A204.1 (cell line): Measurements from ENCODE around the gene NEDD9.

Experiments
- FAIRE-seq: peaks from 2 replicates; lab custom pipeline; 2012; peaks lifted over from hg19 to GRCh38; lab: Jason Lieb, UNC

NEDD9 gene

DNA sequence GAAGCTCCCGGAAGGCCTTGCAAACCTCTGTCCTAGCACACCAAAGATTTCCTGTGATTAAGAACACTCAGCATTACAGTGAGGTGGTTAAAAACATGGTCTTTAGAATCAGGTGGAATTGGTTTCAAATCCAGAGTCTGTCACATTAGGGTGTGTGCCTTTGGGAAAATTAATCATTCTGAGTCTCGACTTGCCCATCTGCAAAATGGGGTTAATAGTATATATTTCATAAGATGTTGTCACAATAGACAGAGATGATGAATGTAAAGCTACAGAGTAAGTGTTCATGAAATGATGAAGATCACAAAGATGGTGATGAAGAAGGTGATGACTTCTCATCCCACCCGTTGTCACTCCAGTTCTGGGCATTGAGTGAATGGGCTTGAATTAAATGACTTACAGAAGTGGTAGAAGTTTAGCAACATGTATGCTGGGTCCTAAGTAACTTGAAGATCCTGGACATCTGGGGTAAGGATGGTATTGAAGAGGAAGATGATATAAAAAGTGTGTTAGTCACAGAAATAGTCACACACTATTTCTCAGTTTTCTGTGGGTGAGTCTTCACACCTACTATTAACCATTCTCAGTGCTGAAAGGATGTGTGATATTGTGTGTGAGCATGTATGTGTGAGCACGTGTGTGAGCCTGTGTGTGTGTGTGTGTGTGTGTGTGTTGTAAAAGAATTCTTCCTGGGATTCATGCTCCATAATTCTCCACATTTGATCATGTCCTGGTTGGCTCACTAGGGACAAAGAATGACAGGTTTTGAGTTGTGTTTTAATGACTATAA lies 28.0 kb upstream of the NEDD9 start:
- no peak for FAIRE-seq

DNA sequence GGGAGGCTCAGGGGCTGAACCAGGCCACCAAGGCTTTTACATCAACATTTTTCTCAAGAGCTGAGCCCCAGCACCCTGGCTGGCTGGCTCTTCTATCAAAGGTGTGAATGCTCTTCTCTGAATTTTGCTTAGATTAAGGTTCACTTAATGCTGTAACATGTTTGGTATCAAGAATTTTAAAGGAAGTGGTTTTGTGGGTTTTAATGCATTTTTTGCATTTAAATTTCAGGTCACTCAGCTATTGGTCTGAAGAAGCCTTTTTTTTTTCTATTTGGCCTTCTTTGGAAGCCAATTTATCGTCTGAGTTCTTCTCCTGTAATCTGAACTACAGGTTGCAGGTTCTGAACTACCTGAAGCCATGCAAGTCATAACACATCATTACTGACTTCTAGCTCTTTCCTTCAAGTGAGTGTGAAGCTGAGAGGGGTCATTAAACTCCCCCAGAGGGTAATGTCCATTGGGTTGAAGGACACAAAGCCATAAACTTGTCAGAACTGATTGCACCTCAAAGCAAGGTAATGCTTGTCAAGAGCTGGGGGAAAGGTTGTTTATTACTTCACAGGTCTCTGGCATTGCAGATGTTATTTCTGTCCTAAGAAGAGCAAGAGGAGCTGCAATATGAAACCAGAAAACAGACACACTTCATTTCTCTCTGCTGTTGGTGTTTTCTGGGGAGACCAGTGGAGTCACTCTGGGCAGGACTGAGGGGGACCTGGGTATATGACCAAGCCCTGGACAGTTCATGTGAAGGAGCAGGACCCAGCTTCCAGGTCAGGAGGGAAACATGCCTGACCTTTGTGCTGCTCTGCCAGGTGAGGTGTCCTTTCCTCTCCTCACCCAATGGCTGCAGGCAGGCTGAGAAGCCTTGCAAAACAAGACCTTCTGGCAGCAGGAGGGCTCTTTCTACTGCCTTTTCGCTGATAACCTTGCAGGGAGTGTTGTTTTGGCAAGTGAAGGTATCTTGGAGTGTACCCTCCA lies 26.1 kb upstream of the NEDD9 start:
- no peak for FAIRE-seq

DNA sequence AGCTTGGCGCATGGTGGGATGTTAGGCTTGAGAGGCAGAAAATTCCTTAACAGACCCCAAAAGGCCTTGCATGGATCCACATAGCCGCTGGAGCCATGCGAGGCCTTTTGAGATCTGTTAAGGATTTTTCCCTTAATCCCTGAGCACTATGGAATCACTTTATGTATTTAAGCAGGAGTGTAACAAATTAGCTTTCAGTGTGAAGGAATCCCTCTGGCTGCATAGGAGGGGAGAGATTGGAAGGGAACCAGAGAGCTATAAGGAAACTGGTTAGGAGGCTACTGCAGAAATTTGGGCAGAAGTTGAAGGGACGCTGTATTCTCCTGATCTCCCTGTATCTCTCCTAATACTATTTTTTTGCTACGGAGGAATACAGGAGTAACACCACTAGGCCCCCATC lies 23.1 kb upstream of the NEDD9 start:
- FAIRE-seq = no peak

DNA sequence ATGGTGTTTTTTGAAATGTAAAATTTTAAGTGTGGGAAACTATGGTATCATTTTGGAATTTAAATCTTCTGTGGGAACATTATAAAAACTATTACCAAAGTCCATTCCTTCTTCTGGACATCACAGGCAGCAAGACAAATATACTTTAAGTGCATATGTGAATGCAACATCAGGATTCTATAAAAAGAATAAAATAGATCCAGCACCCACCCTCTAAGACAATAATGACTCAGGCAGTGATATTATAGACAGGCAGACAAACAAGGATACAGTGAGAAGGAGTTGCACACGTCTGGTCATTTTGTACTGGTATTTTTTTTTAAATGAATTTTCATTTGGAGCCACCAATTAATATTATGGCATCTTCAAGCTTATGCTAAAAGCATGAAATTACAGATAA lies 21.1 kb upstream of the NEDD9 start:
- no peak for FAIRE-seq

DNA sequence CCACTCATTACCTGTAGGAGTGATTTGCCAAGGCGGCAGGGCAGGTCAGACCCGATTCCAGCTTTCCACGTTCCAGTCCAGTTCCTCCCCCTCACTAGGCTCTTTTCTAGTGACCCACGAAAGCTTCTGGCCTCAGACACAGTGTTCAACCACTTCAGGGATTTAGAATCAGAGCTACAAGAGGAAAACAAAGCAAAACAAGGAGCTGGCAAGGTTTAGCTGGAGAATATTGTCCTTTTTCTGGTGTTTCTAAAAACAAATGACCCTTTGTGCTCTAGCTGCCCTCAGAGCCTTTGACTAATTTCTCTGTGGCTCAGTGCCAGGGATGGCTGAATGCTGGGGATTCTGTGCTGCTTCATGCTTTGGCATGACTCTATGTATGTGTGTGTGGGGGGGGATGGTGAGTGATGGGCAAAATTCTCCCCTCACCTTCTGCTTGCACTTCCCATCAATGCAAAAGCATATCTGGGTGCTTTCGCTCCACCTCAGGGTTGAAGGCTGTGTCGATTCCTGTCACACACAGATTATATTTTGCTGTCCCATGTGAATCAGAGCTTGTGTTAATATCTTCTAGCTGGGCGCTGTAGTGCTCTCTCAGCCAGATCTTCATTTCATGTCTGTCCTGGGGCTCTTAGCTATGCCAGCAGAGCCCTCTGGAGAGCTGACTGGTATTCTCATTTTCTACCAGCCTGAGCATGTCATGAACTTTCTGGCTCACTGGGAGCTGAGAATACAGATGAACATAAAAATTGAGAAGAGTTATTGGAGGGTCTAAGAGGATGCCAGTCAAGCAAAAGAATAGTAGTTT lies 19.3 kb upstream of the NEDD9 start:
- no peak for FAIRE-seq

DNA sequence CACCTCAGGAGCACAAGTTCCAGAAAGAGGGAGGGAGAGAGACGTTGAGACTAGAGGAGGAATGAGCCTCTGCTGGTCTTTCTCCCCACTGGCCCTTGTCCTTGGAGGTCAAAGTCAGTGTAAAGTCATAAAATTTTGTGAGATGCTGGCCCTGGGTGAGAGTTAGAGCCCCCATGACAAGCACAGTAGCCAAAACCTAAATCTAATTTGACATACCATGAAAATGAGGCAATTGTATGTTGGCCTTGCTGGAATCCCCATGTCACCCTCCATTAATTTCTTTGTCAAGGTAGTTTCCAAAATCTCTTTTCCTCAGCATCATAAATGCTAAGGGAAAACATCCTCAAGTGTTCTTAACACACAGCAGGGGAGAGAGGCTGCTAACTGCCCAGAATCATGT lies 17.6 kb upstream of the NEDD9 start:
- no peak for FAIRE-seq

DNA sequence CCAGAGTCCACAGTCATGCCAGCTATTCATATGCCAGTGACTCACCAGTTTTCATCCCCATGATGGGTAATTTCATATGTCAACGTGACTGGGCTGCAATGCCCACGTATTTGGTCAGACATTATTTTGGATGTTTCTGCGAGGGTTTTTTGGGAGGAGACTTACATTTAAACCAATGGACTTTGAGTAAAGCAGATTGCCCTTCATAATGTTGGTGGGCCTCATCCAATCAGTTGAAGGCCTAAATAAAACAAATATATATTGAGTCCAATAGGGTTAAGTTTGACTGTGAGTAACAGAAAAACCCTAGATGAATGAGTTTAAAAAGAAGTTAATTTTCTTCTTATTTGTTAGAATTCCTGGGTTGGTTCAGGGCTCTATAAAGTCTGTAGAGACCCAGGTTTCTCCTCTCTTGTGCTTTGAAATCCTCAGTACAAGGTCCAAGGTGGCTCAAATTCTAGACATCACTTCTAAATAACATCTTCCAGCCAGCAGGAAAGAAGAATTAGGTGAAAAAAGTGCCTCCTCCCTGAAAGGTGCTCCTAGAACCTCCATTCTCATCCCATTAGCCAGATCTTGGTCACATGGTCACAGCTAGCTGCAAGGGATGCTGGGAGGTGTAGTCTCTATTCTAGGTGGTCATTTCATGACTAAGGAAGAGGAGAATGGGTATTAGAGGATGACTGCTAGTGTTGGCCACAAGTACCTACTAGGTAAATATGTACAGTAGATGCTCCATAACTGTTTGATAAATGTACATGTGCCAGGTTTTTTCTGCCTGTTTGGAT lies 16.7 kb upstream of the NEDD9 start:
- no peak for FAIRE-seq

DNA sequence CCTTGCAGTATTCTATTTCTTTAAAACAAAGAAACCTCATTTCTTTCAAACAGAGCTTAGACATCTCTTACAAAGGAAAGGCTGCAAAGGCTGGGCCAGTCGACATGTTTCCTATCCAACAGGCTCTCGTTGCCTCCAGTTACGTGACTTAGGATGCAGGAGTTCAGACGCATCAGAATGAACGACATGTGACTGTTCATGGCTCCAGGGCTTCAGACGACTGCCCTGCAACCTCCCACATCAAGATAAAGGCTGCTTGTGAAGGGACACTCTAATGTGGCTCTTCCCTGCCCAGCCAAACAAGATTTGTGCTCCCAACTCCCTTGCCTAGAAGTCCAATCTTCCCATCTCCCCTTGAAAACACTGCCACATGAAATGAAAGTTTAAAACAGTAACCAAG lies 14.3 kb upstream of the NEDD9 start:
- FAIRE-seq = no peak

DNA sequence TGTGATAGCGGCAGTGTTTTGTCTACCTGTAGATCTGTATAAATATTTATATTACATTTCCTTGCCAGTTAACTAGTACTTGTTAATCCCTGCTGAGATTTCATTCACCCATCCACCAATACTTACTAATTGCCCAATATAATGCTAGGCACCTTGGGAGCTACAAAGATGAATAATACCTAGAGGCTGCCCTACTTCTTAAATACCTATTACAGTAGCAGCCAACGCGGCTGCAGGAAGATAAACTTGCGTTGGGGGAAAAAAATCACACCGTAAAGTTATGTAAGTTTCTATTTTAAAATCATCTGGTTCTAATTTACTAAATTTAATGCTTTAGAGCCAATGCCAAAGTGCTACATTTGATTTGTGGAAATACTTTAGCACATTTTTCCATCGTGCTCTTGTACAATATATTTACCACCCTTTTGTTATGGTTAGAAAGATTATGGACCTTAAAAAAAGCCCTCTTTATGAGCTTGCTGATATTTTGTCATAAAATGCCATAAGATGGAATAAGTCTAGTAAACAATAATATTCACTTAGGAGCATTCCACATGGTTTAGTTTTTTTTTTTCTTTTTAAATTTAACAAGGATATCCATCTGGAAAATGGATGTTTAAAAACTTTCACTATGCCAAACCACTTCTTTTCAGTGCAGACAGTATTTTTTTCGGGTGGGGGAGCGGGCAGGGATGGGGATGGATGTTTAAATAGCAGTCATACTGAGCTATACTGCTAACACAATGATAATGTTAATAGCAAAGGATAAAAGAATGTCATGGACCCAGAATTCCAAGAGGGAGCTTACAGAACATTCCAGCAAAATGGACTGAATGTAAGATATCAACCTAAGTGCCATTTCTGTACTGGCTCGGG lies 13.2 kb upstream of the NEDD9 start:
- no peak for FAIRE-seq

DNA sequence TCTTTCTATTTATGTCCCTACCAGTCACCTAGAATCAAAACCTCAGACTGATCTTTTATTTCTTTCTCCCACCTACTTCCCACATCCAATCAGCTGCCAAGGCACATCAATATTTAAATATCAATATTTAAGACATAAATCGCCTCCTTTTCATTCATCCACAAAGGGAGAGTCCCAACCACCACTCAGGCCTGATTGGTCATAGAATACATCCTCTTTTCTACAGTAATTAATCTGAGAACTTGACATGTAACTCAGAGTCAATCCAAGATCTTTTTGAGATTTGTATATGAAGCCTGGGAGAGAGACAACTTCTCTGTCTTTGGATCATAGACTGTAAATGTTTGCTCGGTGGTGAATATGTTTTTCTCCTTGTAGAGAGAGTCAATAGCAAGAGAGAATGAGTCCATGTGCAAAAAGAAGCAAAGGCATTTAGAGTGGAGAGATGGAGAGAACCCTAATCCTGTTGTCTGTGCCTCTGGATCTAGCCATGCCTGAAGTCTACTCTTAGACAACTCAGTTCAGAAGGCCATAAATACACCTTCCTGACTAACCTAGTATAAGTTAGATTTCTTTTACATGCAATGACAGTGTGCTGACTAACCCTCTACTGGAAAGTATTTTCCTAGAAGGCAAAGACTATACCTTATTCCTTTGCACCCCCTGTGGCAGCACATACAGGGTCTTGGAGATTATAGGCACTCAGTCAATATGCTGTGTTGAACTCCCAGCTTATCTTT lies 12.1 kb upstream of the NEDD9 start:
- no peak for FAIRE-seq

DNA sequence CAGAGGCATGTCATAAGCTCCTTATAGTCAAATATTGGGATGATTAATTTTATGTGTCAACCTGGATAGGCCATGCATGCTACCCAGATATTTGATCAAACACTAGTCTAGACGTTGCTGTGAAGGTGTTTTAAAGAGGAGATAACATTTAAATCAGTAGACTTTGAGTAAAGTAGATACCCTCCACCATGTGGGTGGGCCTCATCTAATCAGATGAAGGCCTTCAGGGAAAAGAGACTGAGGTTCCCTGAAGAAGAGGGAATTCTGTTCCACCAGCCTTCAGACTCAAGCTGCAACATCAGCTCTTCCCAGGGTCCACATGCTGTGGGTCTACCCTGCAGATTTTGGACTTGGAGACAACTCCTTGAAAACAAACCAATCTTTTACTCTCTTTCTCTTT lies 11.4 kb upstream of the NEDD9 start:
- no peak for FAIRE-seq

DNA sequence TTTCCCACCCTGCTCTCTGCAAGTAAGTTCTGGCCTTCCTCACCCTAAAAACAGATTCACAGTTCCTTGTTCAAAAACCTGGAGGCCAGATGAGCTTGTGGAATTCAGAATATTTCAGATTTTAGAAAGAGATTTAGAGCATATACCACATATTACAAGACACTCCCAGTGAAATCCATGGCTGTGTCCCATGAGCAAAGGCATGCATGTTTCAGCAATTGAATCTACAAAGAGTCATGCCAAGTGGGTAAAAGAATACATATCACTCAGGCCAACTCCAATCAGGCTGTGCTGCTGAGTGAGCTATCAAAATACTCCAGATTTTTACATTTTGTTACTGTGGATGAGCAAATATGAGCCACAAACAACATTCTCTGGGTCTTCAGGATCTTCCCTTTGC lies 10.2 kb upstream of the NEDD9 start:
- no peak for FAIRE-seq

DNA sequence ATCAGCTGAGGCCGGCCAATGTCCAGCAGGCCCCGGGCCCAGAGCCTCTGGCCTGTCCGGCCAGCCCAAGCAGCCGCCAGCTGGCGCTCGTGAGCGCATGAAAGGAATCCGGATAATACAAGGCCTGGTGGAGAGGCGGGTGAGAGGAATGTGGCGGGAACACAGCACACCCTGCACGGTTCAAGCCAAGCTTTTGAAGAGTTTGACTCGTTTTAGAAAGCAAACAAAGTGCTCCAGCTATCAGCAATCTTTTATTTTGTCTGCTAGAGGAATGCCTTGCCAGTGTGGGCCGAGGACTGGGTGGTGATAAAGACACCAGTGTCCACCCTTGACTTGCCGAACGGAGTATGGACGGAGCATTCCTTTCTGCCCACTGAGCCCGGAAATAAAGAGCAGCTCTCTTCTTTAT lies 9.3 kb upstream of the NEDD9 start:
- no peak for FAIRE-seq

DNA sequence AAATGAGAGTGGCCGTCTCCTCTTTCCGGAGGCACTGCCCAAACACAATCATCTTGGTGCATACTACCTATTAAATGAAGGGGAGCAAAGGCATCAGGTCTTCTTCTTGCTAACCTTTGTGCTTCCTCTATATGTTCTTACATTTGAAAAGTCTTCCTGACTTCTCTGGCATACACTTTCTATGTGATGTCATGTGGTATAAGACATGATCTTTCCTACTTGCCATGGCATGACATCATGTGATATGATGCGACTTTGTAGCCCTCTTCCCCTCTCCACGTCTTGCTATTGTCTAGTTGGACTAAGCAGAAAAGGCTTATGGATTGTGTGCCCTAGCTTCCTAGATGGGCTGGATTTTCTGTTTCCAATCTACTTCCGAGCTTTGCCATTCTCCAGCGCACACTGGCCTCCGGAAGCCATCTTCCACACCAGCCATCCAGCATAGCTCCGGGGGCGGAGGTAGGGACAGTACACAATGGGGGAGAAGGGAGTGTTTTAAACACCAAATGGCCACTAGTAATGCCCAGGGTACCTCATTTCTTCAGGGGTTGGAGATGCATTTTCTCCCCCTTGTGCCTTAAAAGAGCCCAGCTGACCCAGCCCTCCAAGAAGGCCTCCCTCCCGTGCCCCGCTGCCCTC lies 8.8 kb upstream of the NEDD9 start:
- FAIRE-seq = no peak

DNA sequence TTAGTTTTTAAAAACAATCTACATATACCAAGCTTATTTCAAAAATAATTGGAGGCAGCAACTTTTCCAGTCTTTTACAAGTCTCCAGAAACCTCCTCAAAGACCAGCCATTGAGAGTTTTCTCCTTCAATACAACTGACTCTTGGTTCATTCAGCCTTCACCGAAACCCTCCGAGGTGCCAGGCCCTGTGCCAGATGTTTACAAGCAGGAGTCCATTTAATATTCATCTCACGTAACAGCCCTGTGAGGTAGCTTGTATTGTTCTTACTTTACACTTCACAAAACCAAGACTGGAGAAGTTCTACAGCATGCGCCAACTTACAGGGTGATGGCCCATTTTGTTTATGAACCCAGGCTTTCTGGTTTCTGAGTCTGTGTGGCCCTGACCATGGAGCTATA lies 5.5 kb upstream of the NEDD9 start:
- no peak for FAIRE-seq

DNA sequence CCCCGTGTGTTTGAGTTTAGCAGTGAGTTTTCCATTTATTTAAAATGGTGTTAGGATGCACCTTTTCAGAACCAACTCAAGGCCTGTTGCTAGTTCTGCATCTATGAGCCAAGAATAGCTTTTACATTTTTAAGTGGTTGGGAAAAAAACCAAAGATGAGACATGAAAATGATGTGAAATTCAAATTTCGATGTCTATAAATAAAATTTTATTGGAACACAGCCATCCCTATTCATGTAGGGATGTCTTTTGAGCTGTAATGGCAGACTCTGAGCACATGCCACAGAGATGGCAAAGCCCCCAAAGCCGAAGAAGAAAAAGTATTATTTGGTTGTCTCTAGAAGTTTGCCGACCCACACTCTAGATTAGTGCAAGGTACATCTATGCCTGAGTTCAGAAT lies 5.0 kb upstream of the NEDD9 start:
- FAIRE-seq = no peak

DNA sequence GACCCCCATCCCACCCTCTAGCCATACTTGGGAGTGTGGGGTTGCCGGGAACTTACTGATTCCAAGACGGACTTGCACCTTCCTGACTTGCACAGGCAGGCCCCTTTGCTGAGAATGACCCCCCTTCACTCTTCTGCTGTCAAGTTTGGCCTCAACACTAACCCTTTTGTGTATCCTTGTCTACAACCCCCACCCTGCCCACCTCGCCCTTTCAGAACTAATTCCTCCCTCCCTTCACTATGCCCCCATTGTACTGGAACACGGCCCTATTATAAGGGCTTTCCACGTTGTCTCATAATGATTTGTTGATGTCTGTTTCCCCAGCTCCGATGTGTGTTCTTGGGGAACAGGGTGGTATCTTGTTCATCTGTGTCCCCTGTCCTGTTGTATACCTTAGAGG lies 4.4 kb upstream of the NEDD9 start:
- FAIRE-seq = no peak

DNA sequence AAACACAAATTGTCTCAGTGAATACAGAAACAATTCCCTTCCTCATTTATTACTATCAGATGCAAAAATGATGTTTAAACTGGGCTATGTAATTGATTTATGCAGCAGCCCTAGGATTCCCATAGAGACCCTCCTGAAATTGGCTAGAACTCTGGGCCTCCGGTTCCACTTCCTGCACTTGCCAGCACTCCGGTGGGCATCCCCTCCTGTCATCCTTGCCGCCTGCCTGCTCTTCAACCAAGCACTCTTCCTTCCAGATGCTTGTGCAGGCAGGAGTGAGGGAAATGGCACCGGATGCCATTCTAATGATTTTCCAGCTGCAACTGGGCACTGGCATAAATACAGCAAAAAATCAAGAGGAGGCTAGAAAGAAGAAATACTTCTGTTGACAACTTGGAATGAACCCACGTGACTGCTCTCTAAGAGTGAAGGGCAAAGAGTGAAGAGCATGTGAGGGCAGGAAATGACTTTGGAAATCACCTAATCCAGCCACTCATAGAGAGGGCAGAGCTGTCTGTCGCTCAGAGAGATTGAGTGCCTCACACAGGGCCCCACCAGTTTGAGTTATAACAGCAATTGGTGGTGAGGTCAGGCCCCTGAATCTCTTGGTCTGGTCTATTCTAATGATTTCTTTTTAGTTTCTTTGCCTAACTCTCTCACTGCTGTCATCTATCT lies 3.7 kb upstream of the NEDD9 start:
- FAIRE-seq = no peak

DNA sequence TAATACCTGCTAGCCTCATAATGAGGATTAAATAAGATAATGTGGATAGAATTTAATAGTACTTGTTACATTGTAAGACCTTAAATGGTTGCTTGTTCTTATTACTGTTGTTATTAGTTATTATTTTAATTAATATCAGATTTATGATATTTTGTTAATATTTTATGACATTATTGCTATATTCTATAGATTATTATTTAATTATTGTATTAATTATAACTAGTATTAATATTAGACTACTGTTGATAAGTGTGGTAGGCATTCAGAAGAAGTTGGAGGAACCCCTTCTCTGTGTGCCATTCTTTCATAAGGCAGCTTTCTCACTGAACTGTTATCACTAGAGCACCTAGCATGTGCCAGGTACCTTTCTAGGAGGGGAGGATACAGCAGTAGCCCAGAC lies 2.6 kb upstream of the NEDD9 start:
- no peak for FAIRE-seq
